HUES64 (cell line): Measurements from ENCODE around the gene LILRB2.
"Not testable (repeated sequence)": the region's sequence is repeated elsewhere in the genome, so short reads cannot be mapped to it uniquely, and the experiment has no call there.

Source experiments
- H3K27ac ChIP-seq: 2 replicates; pipeline ENCODE4 v1.7.0; 2013; ENCODE audit warnings: low read depth, low read length, inconsistent platforms
- H3K27me3 ChIP-seq: 2 replicates; pipeline ENCODE4 v1.6.1; 2013; ENCODE audit warnings: mild to moderate bottlenecking, low read length; ENCODE audit not compliant: insufficient read depth
- H3K36me3 ChIP-seq: 2 replicates; pipeline ENCODE4 v1.6.1; 2013; ENCODE audit warnings: mild to moderate bottlenecking, low read length; ENCODE audit not compliant: insufficient read depth
- H3K4me1 ChIP-seq: 2 replicates; pipeline ENCODE4 v1.6.1; 2013; ENCODE audit warnings: mild to moderate bottlenecking, low read length, moderate library complexity; ENCODE audit not compliant: insufficient read depth
- H3K4me3 ChIP-seq: 2 replicates; pipeline ENCODE4 v1.5.1; 2013; ENCODE audit warnings: mild to moderate bottlenecking, low read length, moderate library complexity
- H3K9ac ChIP-seq: 2 replicates; pipeline ENCODE4 v1.6.1; 2013; ENCODE audit warnings: mild to moderate bottlenecking, low read depth, low read length
- H3K9me3 ChIP-seq: 2 replicates; pipeline ENCODE4 v1.6.1; 2013; ENCODE audit warnings: low read depth, low read length; ENCODE audit not compliant: insufficient read depth
- WGBS: fragments of 150-250, 120-280 bp; methylation state at CpG from one replicate; pipeline ENCODE4 v1.1.7; 2013; ENCODE audit warnings: missing lambda C conversion rate; 5-methylcytosine and 5-hydroxymethylcytosine counted together

LILRB2 gene

GRCh38 chr19:54252243-54252642 lies 28.7 kb downstream of the LILRB2 start:
- H3K4me3 ChIP-seq = no peak overlapping the region
- H3K36me3 ChIP-seq = no peaks in the 10 kb centered on the region
- no peak overlapping the region for H3K9ac ChIP-seq
- WGBS = 85% methylated on average over 9 of the region's 9 CpGs
- H3K27me3 ChIP-seq = peaks cover 5% of the 10 kb centered on the region; the same call in 1 of the 2 replicates
- 0 out of 2 replicates have a peak, but pooled peaks cover 3% of the 10 kb centered on the region for H3K4me1 ChIP-seq
- H3K27ac ChIP-seq = no peak overlapping the region
- H3K9me3 ChIP-seq = no peaks in the 10 kb centered on the region

- H3K9me3 ChIP-seq = no peaks in the 10 kb centered on the region
- H3K4me1 ChIP-seq = no peaks in the 10 kb centered on the region
- H3K27ac ChIP-seq = no peak overlapping the region
- H3K36me3 ChIP-seq = no peaks in the 10 kb centered on the region
- no peaks in the 10 kb centered on the region for H3K27me3 ChIP-seq
- WGBS = 93% methylated on average over 8 of the region's 8 CpGs
- no peak overlapping the region for H3K4me3 ChIP-seq
- H3K9ac ChIP-seq = no peak overlapping the region
Observed at GRCh38 chr19:54248016-54248601, 32.8 kb downstream of the LILRB2 start.

GRCh38 chr19:54247106-54247930 lies 33.6 kb downstream of the LILRB2 start:
- no peak overlapping the region for H3K27ac ChIP-seq
- no peaks in the 10 kb centered on the region for H3K36me3 ChIP-seq
- WGBS = 90% methylated on average over 20 of the region's 20 CpGs
- H3K9me3 ChIP-seq = no peaks in the 10 kb centered on the region
- H3K27me3 ChIP-seq = no peaks in the 10 kb centered on the region
- H3K9ac ChIP-seq = no peak overlapping the region
- H3K4me3 ChIP-seq = no peak overlapping the region
- H3K4me1 ChIP-seq = no peaks in the 10 kb centered on the region

- H3K27me3 ChIP-seq = no peaks in the 10 kb centered on the region
- no peaks in the 10 kb centered on the region for H3K9me3 ChIP-seq
- H3K4me1 ChIP-seq = no peaks in the 10 kb centered on the region
- no peaks in the 10 kb centered on the region for H3K36me3 ChIP-seq
- no peak overlapping the region for H3K27ac ChIP-seq
- H3K9ac ChIP-seq = no peak overlapping the region
- 87% methylated on average over 2 of the region's 3 CpGs for WGBS
- no peak overlapping the region for H3K4me3 ChIP-seq
Observed at GRCh38 chr19:54245936-54246335, 35.0 kb downstream of the LILRB2 start.

- H3K4me1 ChIP-seq, H3K4me3 ChIP-seq, H3K27ac ChIP-seq, H3K27me3 ChIP-seq, H3K9ac ChIP-seq, H3K9me3 ChIP-seq, H3K36me3 ChIP-seq: not testable (repeated sequence)
- 93% methylated on average over 2 of the region's 8 CpGs for WGBS
Observed at GRCh38 chr19:54243809-54244208, 37.1 kb downstream of the LILRB2 start.

- not testable (repeated sequence) for H3K27me3 ChIP-seq, H3K4me3 ChIP-seq
- 89% methylated on average over 6 of the region's 6 CpGs for WGBS
Observed at GRCh38 chr19:54242646-54243045, 38.3 kb downstream of the LILRB2 start, which contains the start of gene LILRA6. Gene LILRA6 (minus strand): TSS chr19:54242790.

GRCh38 chr19:54242234-54242633 lies 38.7 kb downstream of the LILRB2 start:
- H3K27ac ChIP-seq, H3K9me3 ChIP-seq, H3K27me3 ChIP-seq, H3K4me3 ChIP-seq, H3K9ac ChIP-seq, H3K4me1 ChIP-seq, H3K36me3 ChIP-seq: not testable (repeated sequence)
- 77% methylated on average over 3 of the region's 4 CpGs for WGBS

More at GRCh38 chr19:54242646-54243045, 38.3 kb downstream of the LILRB2 start, which contains the start of gene LILRA6:
- not testable (repeated sequence) for H3K36me3 ChIP-seq, H3K4me1 ChIP-seq, H3K27ac ChIP-seq, H3K9ac ChIP-seq, H3K9me3 ChIP-seq

- H3K9ac ChIP-seq, H3K27ac ChIP-seq, H3K4me1 ChIP-seq, H3K4me3 ChIP-seq, H3K36me3 ChIP-seq, H3K9me3 ChIP-seq, H3K27me3 ChIP-seq: not testable (repeated sequence)
- 83% methylated on average over 13 of the region's 22 CpGs for WGBS
Observed at GRCh38 chr19:54240372-54241336, 40.3 kb downstream of the LILRB2 start.

GRCh38 chr19:54239491-54240371 lies 41.2 kb downstream of the LILRB2 start:
- not testable (repeated sequence) for H3K36me3 ChIP-seq, H3K4me1 ChIP-seq, H3K27me3 ChIP-seq, H3K9ac ChIP-seq, H3K4me3 ChIP-seq, H3K27ac ChIP-seq, H3K9me3 ChIP-seq
- WGBS = 83% methylated on average over 12 of the region's 21 CpGs

- H3K9ac ChIP-seq = no peak overlapping the region
- no peaks in the 10 kb centered on the region for H3K4me1 ChIP-seq
- no peaks in the 10 kb centered on the region for H3K36me3 ChIP-seq
- peaks cover 13% of the 10 kb centered on the region for H3K27me3 ChIP-seq
- WGBS = 72% methylated on average over 5 of the region's 5 CpGs
- no peak overlapping the region for H3K4me3 ChIP-seq
- no peak overlapping the region for H3K27ac ChIP-seq
- 0 out of 2 replicates have a peak, but pooled peaks cover 8% of the 10 kb centered on the region for H3K9me3 ChIP-seq
Observed at GRCh38 chr19:54233941-54234340, 47.0 kb downstream of the LILRB2 start.
